Stimulated activated CD8-positive, alpha-beta memory T cell treated with anti-CD3 and anti-CD28 coated beads, Interleukin-12 subunit alpha, Interleukin-12 subunit beta, amount 100 ng/mL, for 24 hours (primary cell): Measurements from ENCODE around the gene ORC6.

Source experiments
- DNase-seq: peaks from one replicate; pipeline ENCODE4 v3.0.0-alpha.2; 2020; ENCODE audit errors: extremely low read depth

The ORC6 gene

GRCh38 chr16:46700048-46700447 is 10.6 kb downstream of the ORC6 start:
- DNase-seq, result no peak

- DNase-seq, result no peak
Observed at GRCh38 chr16:46701615-46702014, 12.2 kb downstream of the ORC6 start.

GRCh38 chr16:46702030-46702429 is 12.6 kb downstream of the ORC6 start:
- DNase-seq, result no peak

GRCh38 chr16:46706642-46707041 is 17.2 kb downstream of the ORC6 start:
- DNase-seq, result no peak

GRCh38 chr16:46709469-46710005 is 20.1 kb downstream of the ORC6 start:
- DNase-seq, result no peak

- no peak for DNase-seq
Observed at GRCh38 chr16:46711106-46712058, 21.9 kb downstream of the ORC6 start.

- no peak for DNase-seq
Observed at GRCh38 chr16:46712911-46713310, 23.5 kb downstream of the ORC6 start.

GRCh38 chr16:46713634-46714033 is 24.2 kb downstream of the ORC6 start:
- no peak for DNase-seq

GRCh38 chr16:46714797-46715591 is 25.5 kb downstream of the ORC6 start:
- no peak for DNase-seq

- no peak for DNase-seq
Observed at GRCh38 chr16:46715769-46716305, 26.4 kb downstream of the ORC6 start.

GRCh38 chr16:46717692-46718091 is 28.2 kb downstream of the ORC6 start:
- DNase-seq, result no peak

GRCh38 chr16:46718214-46718613 is 28.8 kb downstream of the ORC6 start:
- DNase-seq, result no peak

GRCh38 chr16:46719528-46719927 is 30.1 kb downstream of the ORC6 start:
- DNase-seq, result no peak

- DNase-seq, result no peak
Observed at GRCh38 chr16:46720619-46721018, 31.2 kb downstream of the ORC6 start.

GRCh38 chr16:46721885-46722284 is 32.4 kb downstream of the ORC6 start:
- no peak for DNase-seq

GRCh38 chr16:46727184-46727583 is 37.7 kb downstream of the ORC6 start:
- DNase-seq, result no peak

GRCh38 chr16:46727630-46728029 is 38.2 kb downstream of the ORC6 start:
- DNase-seq, result no peak

- DNase-seq, result no peak
Observed at GRCh38 chr16:46728806-46729205, 39.3 kb downstream of the ORC6 start.

GRCh38 chr16:46729326-46729995 is 40.0 kb downstream of the ORC6 start:
- no peak for DNase-seq

- no peak for DNase-seq
Observed at GRCh38 chr16:46730126-46730525, 40.7 kb downstream of the ORC6 start.

- no peak for DNase-seq
Observed at GRCh38 chr16:46730801-46731690, 41.6 kb downstream of the ORC6 start.
